Hepatocyte (in vitro differentiated cells): ENCODE data around the gene SORBS2. TPM values are rescaled to one million over a fixed set of nuclear protein-coding genes. Genes with fewer than 3 reads are reported as not detected.
"Not testable (repeated sequence)": the region's sequence is repeated elsewhere in the genome, so short reads cannot be mapped to it uniquely, and the experiment has no call there.

ENCODE experiments used
- DNase-seq: peaks from one replicate; pipeline ENCODE4 v3.0.0-alpha.2; 2016; ENCODE audit warnings: low spot score
- H2AFZ ChIP-seq: fragments of 200-600 bp; sonication (generic); 2 replicates; pipeline ENCODE4 v1.6.0; 2016; ENCODE audit warnings: antibody characterized with exemption, mild to moderate bottlenecking
- H3K27ac ChIP-seq: fragments of 200-600 bp; sonication (generic); 2 replicates; pipeline ENCODE4 v1.5.1; 2016; ENCODE audit warnings: mild to moderate bottlenecking
- H3K27me3 ChIP-seq: fragments of 200-600 bp; sonication (generic); 2 replicates; pipeline ENCODE4 v1.6.1; 2016
- H3K36me3 ChIP-seq: fragments of 200-600 bp; sonication (generic); replicated peaks from 2 replicates; pipeline ENCODE4 v1.5.1; 2016; ENCODE audit warnings: low read depth; ENCODE audit not compliant: insufficient read depth
- H3K4me1 ChIP-seq: fragments of 200-600 bp; sonication (generic); 2 replicates; pipeline ENCODE4 v1.5.1; 2016; ENCODE audit warnings: mild to moderate bottlenecking, moderate library complexity; ENCODE audit not compliant: insufficient read depth
- H3K4me2 ChIP-seq: fragments of 200-600 bp; sonication (generic); 2 replicates; pipeline ENCODE4 v1.6.0; 2016
- H3K4me3 ChIP-seq: fragments of 200-600 bp; sonication (generic); 2 replicates; pipeline ENCODE4 v1.5.1; 2016; ENCODE audit warnings: mild to moderate bottlenecking
- H3K79me2 ChIP-seq: fragments of 200-600 bp; sonication (generic); 2 replicates; pipeline ENCODE4 v1.6.0; 2017; ENCODE audit warnings: mild to moderate bottlenecking
- H3K9me2 ChIP-seq: fragments of 200-600 bp; sonication (generic); replicated peaks from 2 replicates; pipeline ENCODE4 v1.6.0; 2017; ENCODE audit warnings: mild to moderate bottlenecking; ENCODE audit not compliant: insufficient read depth
- H3K9me3 ChIP-seq: fragments of 200-600 bp; sonication (generic); 2 replicates; pipeline ENCODE4 v1.5.1; 2016; ENCODE audit warnings: low read depth, mild to moderate bottlenecking
- H4K20me1 ChIP-seq: fragments of 200-600 bp; sonication (generic); 2 replicates; pipeline ENCODE4 v1.6.0; 2016; ENCODE audit warnings: mild to moderate bottlenecking; ENCODE audit not compliant: insufficient read depth, poor library complexity, severe bottlenecking
- EZH2 ChIP-seq: fragments of 200-600 bp; sonication (generic); IDR thresholded peaks from 2 replicates; pipeline ENCODE4 v1.6.1; 2016; ENCODE audit warnings: antibody characterized with exemption, mild to moderate bottlenecking, borderline replicate concordance
- EZH2phosphoT487 ChIP-seq: fragments of 200-600 bp; sonication (generic); IDR thresholded peaks from one replicate; pipeline ENCODE4 v1.6.1; 2018; ENCODE audit warnings: antibody characterized with exemption, mild to moderate bottlenecking, low read depth, moderate library complexity; ENCODE audit not compliant: unreplicated experiment, severe bottlenecking
- WGBS: methylation state at CpG from one replicate; pipeline ENCODE4 v1.1.6; 2016; ENCODE audit warnings: low lambda C conversion rate; ENCODE audit errors: missing lambda C conversion rate; 5-methylcytosine and 5-hydroxymethylcytosine counted together
- polyA plus RNA-seq: library from polyadenylated mRNA; unstranded; fragments of >200 nt; fragmentation: Nextera tagmentation; extraction: Ambion mirVana; gene quantifications from 2 replicates; pipeline ENCODE4 v1.2.1, GENCODE V29; 2016
- total RNA-seq: library from RNA; depleted of rRNA; stranded (reverse); fragments of >200 nt; gene quantifications from 2 replicates; pipeline ENCODE4 v1.2.3, GENCODE V29; 2014
- TF ChIP-seq, protein P1 (sequence below): fragments of 200-600 bp; sonication (generic); IDR thresholded peaks from 2 replicates; pipeline ENCODE4 v1.5.1; 2016; ENCODE audit warnings: antibody characterized with exemption, mild to moderate bottlenecking; ENCODE audit not compliant: poor library complexity

SORBS2 gene
- total and polyA plus RNA-seq, 2 experiments from 2014 or later = 43.4 to 52.1 TPM

DNA sequence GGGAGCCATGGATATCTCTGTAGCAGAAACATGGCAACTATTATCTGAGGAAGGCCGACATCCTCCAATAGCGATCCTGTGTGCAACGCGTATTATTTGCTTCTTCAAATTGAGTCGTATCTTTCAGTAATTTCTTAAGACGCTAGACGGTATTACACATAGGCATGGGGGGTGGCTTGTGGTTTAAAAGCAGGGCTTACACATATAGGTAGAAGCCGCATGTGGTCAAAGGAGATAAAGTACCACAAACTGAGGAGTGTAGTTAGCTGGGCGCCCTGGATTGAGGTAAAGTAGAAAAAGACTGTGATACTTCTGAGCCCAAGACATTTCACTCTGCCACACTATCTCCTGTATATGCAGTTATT is 94.6 kb downstream of the SORBS2 start:
- Histone ChIP-seq H3K4me2 (no peak overlapping the region), H3K79me2 (no peaks in the 10 kb centered on the region), H3K27me3 (no peaks in the 10 kb centered on the region), H3K4me3 (no peak overlapping the region), H3K27ac (no peak overlapping the region), H3K9me2 (no peaks in the 10 kb centered on the region), H3K36me3 (no peaks in the 10 kb centered on the region), H4K20me1 (no peaks in the 10 kb centered on the region), H3K9me3 (no peaks in the 10 kb centered on the region), H2AFZ (no peak overlapping the region), H3K4me1 (peaks cover 39% of the 10 kb centered on the region)
- WGBS = 97% methylated on average over 9 of the region's 9 CpGs
- TF ChIP-seq, protein P1, sequence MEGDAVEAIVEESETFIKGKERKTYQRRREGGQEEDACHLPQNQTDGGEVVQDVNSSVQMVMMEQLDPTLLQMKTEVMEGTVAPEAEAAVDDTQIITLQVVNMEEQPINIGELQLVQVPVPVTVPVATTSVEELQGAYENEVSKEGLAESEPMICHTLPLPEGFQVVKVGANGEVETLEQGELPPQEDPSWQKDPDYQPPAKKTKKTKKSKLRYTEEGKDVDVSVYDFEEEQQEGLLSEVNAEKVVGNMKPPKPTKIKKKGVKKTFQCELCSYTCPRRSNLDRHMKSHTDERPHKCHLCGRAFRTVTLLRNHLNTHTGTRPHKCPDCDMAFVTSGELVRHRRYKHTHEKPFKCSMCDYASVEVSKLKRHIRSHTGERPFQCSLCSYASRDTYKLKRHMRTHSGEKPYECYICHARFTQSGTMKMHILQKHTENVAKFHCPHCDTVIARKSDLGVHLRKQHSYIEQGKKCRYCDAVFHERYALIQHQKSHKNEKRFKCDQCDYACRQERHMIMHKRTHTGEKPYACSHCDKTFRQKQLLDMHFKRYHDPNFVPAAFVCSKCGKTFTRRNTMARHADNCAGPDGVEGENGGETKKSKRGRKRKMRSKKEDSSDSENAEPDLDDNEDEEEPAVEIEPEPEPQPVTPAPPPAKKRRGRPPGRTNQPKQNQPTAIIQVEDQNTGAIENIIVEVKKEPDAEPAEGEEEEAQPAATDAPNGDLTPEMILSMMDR = no peak
- TF ChIP-seq EZH2phosphoT487 (no peak), EZH2 (no peak)
- no peak for DNase-seq

DNA sequence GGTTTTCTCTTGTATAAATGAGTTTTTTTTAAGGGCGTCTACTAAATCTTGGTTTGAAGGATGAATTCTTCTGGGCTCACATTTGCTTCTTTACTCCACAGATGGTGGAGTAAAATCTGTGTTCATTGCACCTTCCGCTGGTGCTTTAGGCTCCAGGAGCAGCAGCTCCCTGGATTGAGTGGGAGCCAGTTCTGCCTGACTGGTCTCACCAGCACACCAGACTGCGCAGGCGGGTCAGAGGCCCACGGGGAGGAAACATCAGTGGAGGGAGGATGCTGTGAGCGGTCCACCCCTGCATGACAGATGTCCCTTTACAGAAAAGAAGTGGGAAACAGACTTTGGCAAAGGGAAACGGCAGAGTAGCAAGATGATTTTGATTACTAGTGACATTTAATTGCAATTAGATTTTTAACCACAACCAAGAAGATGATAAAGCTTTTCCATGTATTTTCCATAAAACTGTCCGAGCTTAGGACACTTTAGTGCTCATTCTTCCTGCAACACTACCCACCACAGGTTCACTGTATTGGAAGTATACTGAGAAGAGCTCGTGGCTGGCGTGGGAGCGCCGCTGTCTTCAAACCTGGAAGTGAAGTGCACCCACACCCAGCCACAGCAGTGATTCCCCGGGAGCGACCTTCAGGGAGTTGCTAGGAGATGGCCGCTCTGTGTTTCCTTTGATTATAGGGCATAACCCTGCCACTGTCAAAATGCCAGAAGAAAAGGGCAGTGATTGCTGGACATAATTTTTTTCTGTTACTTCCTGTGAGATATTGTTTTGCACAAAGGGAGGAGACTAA is 95.2 kb downstream of the SORBS2 start:
- WGBS = 82% methylated on average over 15 of the region's 15 CpGs
- Histone ChIP-seq H3K9me3 (no peaks in the 10 kb centered on the region), H3K79me2 (no peaks in the 10 kb centered on the region), H3K4me1 (peaks cover 43% of the 10 kb centered on the region), H3K27me3 (no peaks in the 10 kb centered on the region), H3K36me3 (no peaks in the 10 kb centered on the region), H3K4me3 (no peak overlapping the region), H3K27ac (no peak overlapping the region), H3K9me2 (no peaks in the 10 kb centered on the region), H2AFZ (no peak overlapping the region), H3K4me2 (no peak overlapping the region), H4K20me1 (no peaks in the 10 kb centered on the region)
- TF ChIP-seq, protein P1 = no peak
- TF ChIP-seq EZH2 (no peak), EZH2phosphoT487 (no peak)
- no peak for DNase-seq

DNA sequence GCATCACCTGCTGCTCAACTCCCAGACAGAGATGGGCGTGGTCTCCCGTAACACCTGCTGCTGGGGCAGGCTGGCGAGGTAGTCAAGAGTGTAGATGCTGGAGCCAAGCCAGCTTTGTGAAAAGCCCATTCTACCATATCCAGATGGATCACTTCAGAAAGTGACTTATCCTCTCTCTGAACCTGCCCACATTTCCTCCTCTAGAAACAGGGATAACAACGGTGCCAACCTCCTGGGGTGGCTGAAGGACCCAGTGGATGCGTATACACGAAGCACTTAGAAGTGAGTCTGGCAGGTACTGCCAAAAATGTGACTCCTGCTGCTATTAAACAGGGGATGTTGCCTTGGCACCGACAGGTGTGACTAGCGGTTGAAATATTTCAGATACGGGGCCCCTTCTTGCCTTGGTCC is 95.8 kb downstream of the SORBS2 start:
- no peaks in the 10 kb centered on the region for H3K9me3 ChIP-seq
- no peak overlapping the region for H3K4me3 ChIP-seq
- peaks cover 36% of the 10 kb centered on the region for H3K4me1 ChIP-seq
- H3K36me3 ChIP-seq = no peaks in the 10 kb centered on the region
- TF ChIP-seq, protein P1 = no peak
- no peak for TF ChIP-seq EZH2phosphoT487
- TF ChIP-seq EZH2 = no peak
- H3K27ac ChIP-seq = no peak overlapping the region
- DNase-seq = no peak
- H3K4me2 ChIP-seq = no peak overlapping the region
- no peaks in the 10 kb centered on the region for H4K20me1 ChIP-seq
- H3K27me3 ChIP-seq = no peaks in the 10 kb centered on the region
- H3K79me2 ChIP-seq = peaks cover 3% of the 10 kb centered on the region
- H2AFZ ChIP-seq = no peak overlapping the region
- no peaks in the 10 kb centered on the region for H3K9me2 ChIP-seq
- WGBS = 95% methylated on average over 9 of the region's 9 CpGs

DNA sequence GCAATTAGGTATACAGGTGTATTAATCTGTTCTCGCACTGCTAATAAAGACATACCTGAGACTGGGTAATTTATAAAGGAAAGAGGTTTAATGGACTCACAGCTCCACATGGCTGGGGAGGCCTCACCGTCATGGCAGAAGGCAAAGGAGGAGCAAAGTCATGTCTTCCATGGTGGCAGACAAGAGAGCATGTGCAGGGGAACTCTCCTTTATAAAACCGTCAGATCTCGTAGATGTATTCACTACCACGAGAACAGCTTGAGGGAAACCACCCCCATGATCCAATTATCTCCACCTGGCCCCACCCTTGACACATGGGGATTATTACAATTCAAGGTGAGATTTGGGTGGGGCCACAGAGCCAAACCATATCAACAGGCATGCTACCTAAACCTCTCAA is 97.5 kb downstream of the SORBS2 start:
- not testable (repeated sequence) for H3K9me3 ChIP-seq, H3K27me3 ChIP-seq, H3K4me2 ChIP-seq, H3K9me2 ChIP-seq, H3K79me2 ChIP-seq, H3K4me3 ChIP-seq, DNase-seq, H2AFZ ChIP-seq, H3K36me3 ChIP-seq, H4K20me1 ChIP-seq
- peaks cover 40% of the 10 kb centered on the region for H3K4me1 ChIP-seq
- H3K27ac ChIP-seq = peak overlapping the region; percentile 98
- 90% methylated on average over 5 of the region's 5 CpGs for WGBS
